Testis (tissue), 2 donors: ENCODE results near the gene FOXQ1.

Experiments used
- POLR2A ChIP-seq: fragments of 450-650 bp; IDR thresholded peaks from one replicate; pipeline ENCODE4 v1.6.1; 2017; ENCODE audit warnings: antibody characterized with exemption, mild to moderate bottlenecking, moderate library complexity
- TF ChIP-seq, protein P1 (sequence below), 3 experiments: fragments of 450-650 bp in 2 of 3; fragments of 200-600 bp in 1 of 3; sonication (generic) in 1 of 3; IDR thresholded peaks; one replicate each; pipeline ENCODE4 v1.5.1; 2016 to 2019; ENCODE audit warnings: antibody characterized with exemption in 3 of 3, mild to moderate bottlenecking in 2 of 3, moderate library complexity in 1 of 3

DNA sequence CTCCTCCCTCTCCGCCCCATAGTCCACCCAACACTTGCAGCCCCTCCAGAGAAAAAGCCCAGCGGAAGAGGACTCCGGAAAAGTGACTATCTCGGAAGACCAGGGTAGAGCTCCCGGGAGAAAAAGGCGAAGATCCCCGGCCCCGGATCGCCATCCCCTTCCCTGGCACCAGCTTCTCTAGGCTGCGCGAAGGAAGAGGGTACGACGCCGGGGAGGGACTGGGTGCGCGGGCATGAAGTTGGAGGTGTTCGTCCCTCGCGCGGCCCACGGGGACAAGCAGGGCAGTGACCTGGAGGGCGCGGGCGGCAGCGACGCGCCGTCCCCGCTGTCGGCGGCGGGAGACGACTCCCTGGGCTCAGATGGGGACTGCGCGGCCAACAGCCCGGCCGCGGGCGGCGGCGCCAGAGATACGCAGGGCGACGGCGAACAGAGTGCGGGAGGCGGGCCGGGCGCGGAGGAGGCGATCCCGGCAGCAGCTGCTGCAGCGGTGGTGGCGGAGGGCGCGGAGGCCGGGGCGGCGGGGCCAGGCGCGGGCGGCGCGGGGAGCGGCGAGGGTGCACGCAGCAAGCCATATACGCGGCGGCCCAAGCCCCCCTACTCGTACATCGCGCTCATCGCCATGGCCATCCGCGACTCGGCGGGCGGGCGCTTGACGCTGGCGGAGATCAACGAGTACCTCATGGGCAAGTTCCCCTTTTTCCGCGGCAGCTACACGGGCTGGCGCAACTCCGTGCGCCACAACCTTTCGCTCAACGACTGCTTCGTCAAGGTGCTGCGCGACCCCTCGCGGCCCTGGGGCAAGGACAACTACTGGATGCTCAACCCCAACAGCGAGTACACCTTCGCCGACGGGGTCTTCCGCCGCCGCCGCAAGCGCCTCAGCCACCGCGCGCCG lies 822 bp downstream of the FOXQ1 start:
- TF ChIP-seq, protein P1, sequence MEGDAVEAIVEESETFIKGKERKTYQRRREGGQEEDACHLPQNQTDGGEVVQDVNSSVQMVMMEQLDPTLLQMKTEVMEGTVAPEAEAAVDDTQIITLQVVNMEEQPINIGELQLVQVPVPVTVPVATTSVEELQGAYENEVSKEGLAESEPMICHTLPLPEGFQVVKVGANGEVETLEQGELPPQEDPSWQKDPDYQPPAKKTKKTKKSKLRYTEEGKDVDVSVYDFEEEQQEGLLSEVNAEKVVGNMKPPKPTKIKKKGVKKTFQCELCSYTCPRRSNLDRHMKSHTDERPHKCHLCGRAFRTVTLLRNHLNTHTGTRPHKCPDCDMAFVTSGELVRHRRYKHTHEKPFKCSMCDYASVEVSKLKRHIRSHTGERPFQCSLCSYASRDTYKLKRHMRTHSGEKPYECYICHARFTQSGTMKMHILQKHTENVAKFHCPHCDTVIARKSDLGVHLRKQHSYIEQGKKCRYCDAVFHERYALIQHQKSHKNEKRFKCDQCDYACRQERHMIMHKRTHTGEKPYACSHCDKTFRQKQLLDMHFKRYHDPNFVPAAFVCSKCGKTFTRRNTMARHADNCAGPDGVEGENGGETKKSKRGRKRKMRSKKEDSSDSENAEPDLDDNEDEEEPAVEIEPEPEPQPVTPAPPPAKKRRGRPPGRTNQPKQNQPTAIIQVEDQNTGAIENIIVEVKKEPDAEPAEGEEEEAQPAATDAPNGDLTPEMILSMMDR (IDR thresholded peaks at IDR 0.05), result no peak
- no peak for TF ChIP-seq POLR2A
